GM12878 (cell line): ENCODE data around the gene SEMA4D. TPM values are rescaled to one million over a fixed set of nuclear protein-coding genes. Genes with fewer than 3 reads are reported as not detected.

Experiments
- ATAC-seq: fragments of 200-7000 bp; cut with Tn5 transposase; 3 replicates; pipeline ENCODE4 v1.9.1; 2020; ENCODE audit warnings: mild to moderate bottlenecking, moderate library complexity
- BruUV-seq: library from RNA; stranded (reverse); fragments of 400-500 nt; replicated peaks from 2 replicates; lab custom pipeline; 2021; lab: Mats Ljungman, UMichigan
- CTCF ChIA-PET: fragments of 300-600 bp; sonication (Branson Sonifier 250); formaldehyde crosslinking; extraction: SDS; loops from one replicate; lab custom pipeline; 2021; ENCODE audit warnings: inconsistent platforms; lab: Yijun Ruan, JAX
- POLR2A ChIA-PET: fragments of 350-600 bp; formaldehyde crosslinking; extraction: SDS; loops from one replicate; lab custom pipeline; 2021; ENCODE audit warnings: inconsistent platforms; lab: Charles Lee
- RAD21 ChIA-PET: fragments of 300-600 bp; sonication (Branson Sonifier 250); formaldehyde crosslinking; loops from one replicate; lab custom pipeline; 2023; ENCODE audit warnings: antibody characterized with exemption; ENCODE audit not compliant: unreplicated experiment; lab: Charles Lee
- SMC1A ChIA-PET: fragments of 300-600 bp; sonication (Branson Sonifier 250); formaldehyde crosslinking; loops from one replicate; lab custom pipeline; 2023; ENCODE audit not compliant: unreplicated experiment, uncharacterized antibody; lab: Charles Lee
- DNase-seq: peaks from one replicate; pipeline ENCODE4 v3.0.0-alpha.2; 2011; ENCODE audit warnings: low read depth, low spot score
- FAIRE-seq: peaks from 3 replicates; lab custom pipeline; 2011; peaks lifted over from hg19 to GRCh38; lab: Jason Lieb, UNC
- H2AFZ ChIP-seq: 2 replicates; pipeline ENCODE4 v1.6.0; 2011; ENCODE audit warnings: low read depth, low read length, control low read depth; ENCODE audit not compliant: control insufficient read depth
- H3K27ac ChIP-seq: 2 replicates; pipeline ENCODE4 v1.5.1; 2011; ENCODE audit warnings: control low read depth; ENCODE audit not compliant: control insufficient read depth, insufficient read depth
- H3K27me3 ChIP-seq, 2 experiments: replicated peaks in 1 of 2; 2 replicates each; pipeline versions ENCODE4 v1.6.0 to v1.6.1; 2011; ENCODE audit warnings: low read length in 1 of 2; ENCODE audit not compliant: control insufficient read depth in 2 of 2, insufficient read depth in 2 of 2
- H3K36me3 ChIP-seq, 2 experiments: 2 replicates each; pipeline ENCODE4 v1.5.1; 2011; ENCODE audit warnings: low read length in 1 of 2; ENCODE audit not compliant: control insufficient read depth in 2 of 2, insufficient read depth in 2 of 2
- H3K4me1 ChIP-seq: 2 replicates; pipeline ENCODE4 v1.6.1; 2011; ENCODE audit warnings: mild to moderate bottlenecking, low read length, moderate library complexity, mixed read lengths; ENCODE audit not compliant: control insufficient read depth, insufficient read depth
- H3K4me2 ChIP-seq: 2 replicates; pipeline ENCODE4 v1.6.0; 2011; ENCODE audit warnings: control low read depth; ENCODE audit not compliant: control insufficient read depth, insufficient read depth
- H3K4me3 ChIP-seq: fragments of 200-600 bp; sonication (generic); 2 replicates; pipeline ENCODE4 v1.5.1; 2016
- H3K79me2 ChIP-seq: 2 replicates; pipeline ENCODE4 v1.6.0; 2011; ENCODE audit warnings: low read length; ENCODE audit not compliant: control insufficient read depth, insufficient read depth
- H3K9ac ChIP-seq: 2 replicates; pipeline ENCODE4 v1.8.0; 2011; ENCODE audit warnings: low read length, control low read depth, mixed read lengths; ENCODE audit not compliant: control insufficient read depth, insufficient read depth
- H3K9me3 ChIP-seq: replicated peaks from 3 replicates; pipeline ENCODE4 v1.5.1; 2011; ENCODE audit warnings: mild to moderate bottlenecking, low read length; ENCODE audit not compliant: control insufficient read depth, insufficient read depth
- H4K20me1 ChIP-seq: 2 replicates; pipeline ENCODE4 v1.6.0; 2011; ENCODE audit not compliant: control insufficient read depth, insufficient read depth
- CREM ChIP-seq: IDR thresholded peaks from 2 replicates; pipeline ENCODE4 v1.6.1; 2014; ENCODE audit warnings: antibody characterized with exemption, low read depth
- EED ChIP-seq: sonication (generic); IDR thresholded peaks from 2 replicates; pipeline ENCODE4 v1.6.1; 2016; ENCODE audit warnings: antibody characterized with exemption, low read depth
- EGR1 ChIP-seq, 2 experiments: IDR thresholded peaks; 1 replicate in 1 of 2; 2 replicates in 1 of 2; pipeline ENCODE4 v1.6.1; 2011 to 2012; ENCODE audit warnings: low read depth in 2 of 2, low read length in 2 of 2, borderline replicate concordance in 1 of 2, mild to moderate bottlenecking in 1 of 2, moderate library complexity in 1 of 2
- IKZF2 ChIP-seq, 2 experiments: fragments of 450-650 bp; IDR thresholded peaks; 2 replicates each; pipeline ENCODE4 v1.6.1; 2017; ENCODE audit warnings: mild to moderate bottlenecking in 2 of 2, moderate library complexity in 2 of 2
- NFYA ChIP-seq: IDR thresholded peaks from 2 replicates; pipeline ENCODE4 v1.6.1; 2011; ENCODE audit warnings: low read depth, mild to moderate bottlenecking, low read length, improper control_type of control experiment, borderline replicate concordance
- NR2C1 ChIP-seq: fragments of 450-650 bp; IDR thresholded peaks from 2 replicates; pipeline ENCODE4 v1.6.1; 2017; ENCODE audit warnings: antibody characterized with exemption, mild to moderate bottlenecking, moderate library complexity
- POLR2A ChIP-seq: IDR thresholded peaks from 2 replicates; pipeline ENCODE4 v1.6.1; 2011; ENCODE audit warnings: low read depth, mild to moderate bottlenecking, low read length
- POLR2AphosphoS5 ChIP-seq: IDR thresholded peaks from 2 replicates; pipeline ENCODE4 v1.6.1; 2011; ENCODE audit warnings: mild to moderate bottlenecking, low read length, inconsistent platforms
- PRDM15 ChIP-seq: fragments of 450-650 bp; formaldehyde crosslinking; IDR thresholded peaks from 2 replicates; pipeline ENCODE4 v1.4.0; 2020; ENCODE audit warnings: mild to moderate bottlenecking, moderate library complexity
- STAT1 ChIP-seq: fragments of 450-650 bp; conservative IDR thresholded peaks from 2 replicates; pipeline ENCODE4 v1.6.1; 2014; ENCODE audit warnings: antibody characterized with exemption, mild to moderate bottlenecking
- TARDBP ChIP-seq: IDR thresholded peaks from 2 replicates; pipeline ENCODE4 v1.6.1; 2016; ENCODE audit warnings: borderline replicate concordance
- ZBED1 ChIP-seq: IDR thresholded peaks from 2 replicates; pipeline ENCODE4 v1.6.1; 2016; ENCODE audit warnings: borderline replicate concordance
- WGBS: methylation state at CpG from one replicate; pipeline ENCODE4 v1.1.6; 2016; ENCODE audit warnings: low lambda C conversion rate; ENCODE audit not compliant: insufficient replicate concordance, insufficient coverage; ENCODE audit errors: missing lambda C conversion rate; 5-methylcytosine and 5-hydroxymethylcytosine counted together
- in situ Hi-C: fragments of 300-500 bp; cut with MboI; formaldehyde crosslinking; loops from 9 replicates; pipeline ENCODE4 v1.14.3; 2018; ENCODE audit warnings: mixed read lengths
- intact Hi-C: fragments of 100-400 bp; cut with micrococcal nuclease; formaldehyde crosslinking; loops from one replicate; pipeline ENCODE4 v1.14.2; 2022; ENCODE audit not compliant: unreplicated experiment
- polyA plus RNA-seq, 11 experiments: library from polyadenylated mRNA; depleted of rRNA in 4 of 11; unstranded in 6 of 11; stranded (reverse) in 5 of 11; fragments of >200 nt; fragmentation: Nextera tagmentation in 4 of 11; fragmentation: Illumina TruSeq in 1 of 11; extraction: Ambion mirVana in 4 of 11; extraction: Trizol in 1 of 11; gene quantifications; 1 replicate in 1 of 11; 2 replicates in 10 of 11; pipeline versions ENCODE4 v1.2.1 to v1.2.3, GENCODE V29; 2011 to 2016; ENCODE audit warnings: inconsistent platforms in 2 of 11, missing spikeins in 2 of 11, low read depth in 1 of 11
- total RNA-seq, 4 experiments: library from RNA; depleted of rRNA in 3 of 4; stranded (reverse); fragments of >200 nt in 3 of 4; fragmentation: Illumina TruSeq in 1 of 4; extraction: Trizol in 1 of 4; gene quantifications; 2 replicates each; pipeline versions ENCODE4 v1.2.1 to v1.2.3, GENCODE V29; 2013 to 2021

The SEMA4D gene
- total and polyA plus RNA-seq, 10 of the 15 experiments (the other 5 are each of a cell fraction or from before 2014, with no cell fraction given): 15.1 to 136 (median 39.6) TPM

GRCh38 chr9:89384783-89385182 lies 113.1 kb downstream of the SEMA4D start:
- Histone ChIP-seq H3K79me2 (no peaks in the 10 kb centered on the region), H3K4me3 (no peak overlapping the region), H2AFZ (no peak overlapping the region), H3K27ac (no peak overlapping the region)
- TF ChIP-seq STAT1: no peak
- TF ChIP-seq POLR2A: peak; percentile 53; the same call in 1 of the 2 replicates
- TF ChIP-seq ZBED1: no peak
- no peak for TF ChIP-seq NFYA
- TF ChIP-seq IKZF2 (IDR thresholded peaks at IDR 0.05): no peak
- TF ChIP-seq TARDBP: no peak
- TF ChIP-seq CREM: no peak
- TF ChIP-seq POLR2AphosphoS5: peak; percentile 24; the same call in 1 of the 2 replicates
- no peak for TF ChIP-seq EGR1 (IDR thresholded peaks at IDR 0.05; ENCODE audit: borderline replicate concordance in 1 of 2, low read depth in 2 of 2, low read length in 2 of 2)
- no peak for TF ChIP-seq PRDM15 (CRISPR knock-in tag)
- TF ChIP-seq NR2C1: no peak
- TF ChIP-seq EED: no peak
- TF ChIP-seq, all 136 proteins: peak for 2
- Histone ChIP-seq H3K9ac (no peak overlapping the region), H3K27me3 (no peaks in the 10 kb centered on the region), H4K20me1 (no peaks in the 10 kb centered on the region), H3K4me1 (peaks cover 8% of the 10 kb centered on the region), H3K36me3 (peaks cover 54 to 73% of the 10 kb centered on the region in 2 experiments), H3K9me3 (no peaks in the 10 kb centered on the region), H3K4me2 (no peak overlapping the region)
- FAIRE-seq (no peak), ATAC-seq (no peak), DNase-seq (no peak)
- intact Hi-C loops (no loop called here), in situ Hi-C loops (no loop called here)
- no TSS peak for BruUV-seq
- RAD21 ChIA-PET: interaction anchor here (0.6 to 1.6 kb wide), 2 partner anchors 163 to 164 kb away, joined by 3 to 7 read pairs; no protein-coding TSS in a partner anchor
- SMC1A ChIA-PET: no interaction called here
- CTCF ChIA-PET: interaction anchor here (1.2 to 2.2 kb wide), 2 partner anchors 9 to 41 kb away, joined by 3 to 6 read pairs; no protein-coding TSS in a partner anchor
- WGBS: 96% methylated on average over 13 of the region's 15 CpGs
- POLR2A ChIA-PET: no interaction called here
